Measurements from ENCODE around the gene PXDC1.
"Not testable (repeated sequence)": the region's sequence is repeated elsewhere in the genome, so short reads cannot be mapped to it uniquely, and the experiment has no call there.

The PXDC1 gene

GRCh38 chr6:3707751-3708412 is 43.6 kb downstream of the PXDC1 start:
- no peak for DNase-seq

DNA sequence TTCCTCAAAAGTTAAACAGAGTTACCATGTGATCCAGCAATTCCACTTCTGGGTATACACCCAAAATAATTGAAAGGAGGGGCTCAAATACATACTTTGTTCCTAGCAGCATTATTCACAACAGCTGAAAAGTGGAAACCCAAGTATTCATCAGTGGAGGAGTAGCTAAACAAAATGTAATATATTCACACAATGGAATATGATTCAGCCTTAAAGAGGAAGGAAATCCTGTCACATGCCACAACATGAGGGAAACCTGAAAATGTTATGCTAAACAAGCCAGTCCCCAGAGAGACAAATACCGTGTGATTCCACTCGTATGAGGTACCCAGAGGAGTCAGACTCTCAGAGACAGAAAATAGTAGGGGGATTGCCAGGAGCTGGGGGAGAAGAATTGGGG is 44.5 kb downstream of the PXDC1 start:
- DNase-seq, result no peak

DNA sequence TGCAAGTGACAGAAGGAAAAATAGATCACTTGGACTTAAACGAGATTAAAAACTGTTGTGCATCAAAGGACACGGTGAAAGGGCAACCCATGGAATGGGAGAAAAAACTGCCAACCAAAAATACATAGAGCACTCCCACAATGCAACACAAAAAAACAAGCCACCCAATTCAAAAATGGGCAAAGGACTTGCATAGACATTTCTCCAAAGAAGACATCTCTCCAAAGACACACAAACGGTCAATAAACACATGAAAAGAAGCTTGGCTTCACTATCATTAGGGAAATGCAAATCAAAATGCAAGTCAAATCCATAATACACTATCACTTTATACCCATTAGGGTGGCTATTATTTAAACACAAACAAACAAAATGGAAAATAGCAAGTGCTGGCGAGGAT is 45.0 kb downstream of the PXDC1 start:
- DNase-seq, result no peak

DNA sequence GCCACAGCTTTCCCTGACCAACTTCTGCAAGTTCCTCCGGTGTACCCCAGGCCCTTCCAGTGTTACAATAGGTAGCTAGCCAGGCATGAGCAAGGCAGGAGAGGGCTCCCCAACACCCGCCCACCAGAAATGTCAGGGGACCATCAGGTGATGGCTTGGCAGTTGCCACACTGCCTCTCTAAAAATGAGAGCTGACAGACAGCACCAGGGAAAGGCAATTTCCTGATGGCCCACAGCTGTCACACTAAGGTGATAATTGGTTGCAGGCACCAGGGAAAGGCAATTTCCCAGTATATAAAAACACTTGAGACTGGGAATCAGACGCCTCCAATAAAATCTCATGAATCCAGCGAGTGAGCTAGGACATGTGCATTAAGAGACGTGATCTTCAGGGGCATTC is 49.9 kb downstream of the PXDC1 start:
- no peak for DNase-seq

- DNase-seq, result no peak
Observed at GRCh38 chr6:3699231-3699630, 52.3 kb downstream of the PXDC1 start.

DNA sequence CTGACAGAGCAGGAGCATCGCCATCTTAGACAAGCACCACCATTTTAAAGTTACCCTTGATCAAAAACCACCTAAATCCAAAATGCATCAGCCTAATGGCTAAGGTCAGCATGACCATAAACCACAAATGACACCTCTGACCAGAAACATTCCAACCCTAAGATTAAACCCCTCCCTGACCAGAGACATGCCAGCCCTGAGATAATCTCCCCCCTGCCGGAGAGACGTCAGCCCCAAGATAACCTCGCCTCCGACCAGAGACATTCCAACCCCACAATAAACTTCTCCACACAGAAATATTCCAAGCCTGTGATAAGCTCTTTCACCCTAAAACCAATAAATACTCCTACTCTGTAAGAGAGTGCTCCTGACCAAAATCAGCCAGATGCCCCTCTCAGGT is 53.5 kb downstream of the PXDC1 start:
- no peak for DNase-seq

- DNase-seq, result no peak
Observed at GRCh38 chr6:3697609-3698008, 53.9 kb downstream of the PXDC1 start.

GRCh38 chr6:3696525-3697088 is 54.9 kb downstream of the PXDC1 start:
- no peak for DNase-seq

- DNase-seq, result no peak
Observed at GRCh38 chr6:3695065-3695817, 56.3 kb downstream of the PXDC1 start.

GRCh38 chr6:3693831-3694230 is 57.7 kb downstream of the PXDC1 start:
- DNase-seq, result no peak

DNA sequence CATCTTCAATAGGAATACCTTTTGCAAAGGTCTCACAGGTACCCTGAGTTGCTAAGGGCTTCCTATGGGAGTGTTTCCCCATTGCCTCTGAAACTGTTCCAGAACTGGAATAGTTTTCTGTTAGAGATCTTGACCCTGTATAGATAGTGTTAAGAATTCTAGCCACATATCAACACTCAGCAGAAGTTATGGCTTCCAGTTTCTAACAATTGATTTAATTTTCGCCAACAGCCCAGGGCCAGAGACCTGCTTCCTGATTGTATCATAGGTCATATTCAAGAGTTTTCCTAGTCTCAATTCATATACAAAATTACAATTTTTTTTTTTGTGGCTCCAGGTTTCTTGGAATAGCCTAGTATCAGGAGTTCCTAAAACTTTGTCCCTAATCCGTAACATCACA is 61.0 kb downstream of the PXDC1 start:
- DNase-seq, result no peak

- DNase-seq, result peak; percentile 37
Observed at GRCh38 chr6:3687847-3688246, 63.7 kb downstream of the PXDC1 start.

DNA sequence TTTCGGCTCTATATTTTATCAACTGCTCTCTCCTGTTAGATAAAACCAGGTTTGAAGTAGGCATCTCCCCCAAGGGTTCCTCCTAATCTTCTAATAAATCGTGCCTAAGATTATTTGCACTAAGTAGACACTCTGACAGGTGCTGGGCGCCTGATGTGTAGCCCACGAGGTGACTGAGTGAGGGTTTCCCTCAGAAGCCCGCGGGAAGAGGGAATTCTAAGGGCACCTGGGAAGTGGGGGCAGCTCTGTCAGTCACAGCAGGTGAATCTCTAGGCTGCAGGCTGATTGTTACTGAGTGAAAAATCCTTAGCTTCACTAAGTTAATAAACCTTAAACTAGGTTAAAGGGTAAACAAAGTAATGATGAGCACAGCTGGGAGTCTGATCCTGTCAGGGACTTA is 68.2 kb downstream of the PXDC1 start:
- DNase-seq, result no peak

DNA sequence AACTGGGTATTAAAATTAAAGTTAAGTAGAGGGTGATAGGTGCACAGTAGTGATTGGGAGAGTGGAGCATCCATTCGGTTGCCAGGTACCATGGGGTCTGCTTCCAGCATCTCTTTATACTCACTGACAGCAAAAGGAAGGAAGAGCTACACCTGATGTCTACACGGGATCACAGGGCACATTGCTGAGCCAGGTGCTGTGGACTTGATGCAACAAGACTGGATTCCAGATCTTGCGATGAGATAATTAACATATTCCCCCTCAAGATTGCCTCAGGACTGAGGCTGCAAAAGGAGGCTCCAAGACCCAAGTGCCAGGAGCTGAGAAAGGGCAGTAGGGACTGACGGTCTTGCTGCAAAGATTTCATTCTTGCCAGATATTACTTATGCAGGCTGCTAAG is 72.6 kb downstream of the PXDC1 start:
- no peak for DNase-seq

- DNase-seq, result not testable (repeated sequence)
Observed at GRCh38 chr6:3677751-3678150, 73.8 kb downstream of the PXDC1 start.

DNA sequence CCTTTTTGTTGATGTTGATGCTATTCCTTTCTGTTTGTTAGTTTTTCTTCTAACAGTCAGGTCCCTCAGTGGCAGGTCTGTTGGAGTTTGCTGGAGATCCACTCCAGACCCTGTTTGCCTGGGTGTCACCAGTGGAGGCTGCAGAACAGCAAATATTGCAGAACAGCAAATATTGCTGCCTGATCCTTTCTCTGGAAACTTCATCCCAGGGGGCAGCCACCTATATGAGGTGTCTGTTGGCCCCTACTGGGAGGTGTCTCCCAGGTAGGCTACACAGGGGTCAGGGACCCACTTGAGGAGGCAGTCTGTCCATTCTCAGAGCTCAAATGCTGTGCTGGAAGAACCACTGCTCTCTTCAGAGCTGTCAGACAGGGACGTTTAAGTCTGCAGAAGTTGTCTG is 74.2 kb downstream of the PXDC1 start:
- DNase-seq, result not testable (repeated sequence)

All from COR-L47 (cell line).